ENCODE data around the gene GALNT8. TPM values are rescaled to one million over a fixed set of nuclear protein-coding genes. Genes with fewer than 3 reads are reported as not detected.
A peak's percentile ranks its signal among the peaks of the same experiment; 100 is the strongest.

GALNT8 gene
- polyA plus RNA-seq, 3 donors = 0.04 TPM; not detected in 2

DNA sequence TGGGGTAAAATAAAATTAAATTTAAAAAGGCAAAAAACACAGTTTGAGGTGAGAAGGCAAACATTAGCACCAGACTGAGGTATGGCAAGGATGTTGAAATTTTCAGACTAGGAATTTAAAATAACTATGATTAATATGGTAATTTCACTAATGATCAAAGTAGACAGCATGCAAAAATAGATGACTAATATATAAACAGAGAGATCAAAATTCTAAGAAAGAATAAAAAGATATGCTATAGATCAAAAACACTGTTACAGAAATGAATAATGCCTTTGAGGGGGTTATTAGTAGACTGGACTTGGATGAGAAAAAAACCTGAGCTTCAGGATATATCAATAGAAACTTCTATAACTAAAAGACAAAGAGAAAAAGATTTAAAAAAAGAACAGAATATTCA, 14.4 kb upstream of the GALNT8 start:
- intact Hi-C loops (cut with micrococcal nuclease) = no loop called here
- H3K36me3 Mint-ChIP-seq = peaks cover 2% of the 10 kb centered on the region in 2 donors
- H3K27me3 Mint-ChIP-seq (ENCODE audit: low read depth in 3 of 3) = peaks cover 12 to 25% (median 19%) of the 10 kb centered on the region in 3 donors
- Histone ChIP-seq H3K9ac (ENCODE audit: insufficient read depth, low read length, poor library complexity, severe bottlenecking) (no peak overlapping the region), H3K27ac (ENCODE audit: low read depth in 1 of 2, low read length in 2 of 2) (no peak overlapping the region), H3K36me3 (replicated peaks in 1 of 2; ENCODE audit: control insufficient read depth in 1 of 2, insufficient read depth in 2 of 2, low read length in 2 of 2) (no peaks in the 10 kb centered on the region), H3K79me2 (ENCODE audit: insufficient read depth, low read length) (no peaks in the 10 kb centered on the region), H3K9me3 (replicated peaks in 1 of 2; ENCODE audit: control insufficient read depth in 1 of 2, insufficient read depth in 1 of 2, low read length in 2 of 2) (no peaks in the 10 kb centered on the region), H3K4me1 (ENCODE audit: control insufficient read depth in 1 of 2, insufficient read depth in 2 of 2, low read length in 2 of 2) (no peaks in the 10 kb centered on the region), H2AFZ (ENCODE audit: insufficient read depth, low read depth, low read length, poor library complexity, severe bottlenecking) (no peak overlapping the region), H3K4me3 (replicated peaks in 1 of 3; ENCODE audit: low read depth in 2 of 3, low read length in 3 of 3) (no peak overlapping the region), H3K4me2 (replicated peaks; ENCODE audit: extremely low read depth, low read length, poor library complexity, severe bottlenecking) (no peak overlapping the region), H4K20me1 (ENCODE audit: insufficient read depth, low read length) (no peaks in the 10 kb centered on the region), H3K27me3 (ENCODE audit: control insufficient read depth in 2 of 2, insufficient read depth in 2 of 2, low read length in 2 of 2) (peaks cover 0 to 10% of the 10 kb centered on the region in 2 donors)
- DNase-seq = no peak
- H3K4me3 Mint-ChIP-seq = no peak overlapping the region
- TF ChIP-seq, protein P1, sequence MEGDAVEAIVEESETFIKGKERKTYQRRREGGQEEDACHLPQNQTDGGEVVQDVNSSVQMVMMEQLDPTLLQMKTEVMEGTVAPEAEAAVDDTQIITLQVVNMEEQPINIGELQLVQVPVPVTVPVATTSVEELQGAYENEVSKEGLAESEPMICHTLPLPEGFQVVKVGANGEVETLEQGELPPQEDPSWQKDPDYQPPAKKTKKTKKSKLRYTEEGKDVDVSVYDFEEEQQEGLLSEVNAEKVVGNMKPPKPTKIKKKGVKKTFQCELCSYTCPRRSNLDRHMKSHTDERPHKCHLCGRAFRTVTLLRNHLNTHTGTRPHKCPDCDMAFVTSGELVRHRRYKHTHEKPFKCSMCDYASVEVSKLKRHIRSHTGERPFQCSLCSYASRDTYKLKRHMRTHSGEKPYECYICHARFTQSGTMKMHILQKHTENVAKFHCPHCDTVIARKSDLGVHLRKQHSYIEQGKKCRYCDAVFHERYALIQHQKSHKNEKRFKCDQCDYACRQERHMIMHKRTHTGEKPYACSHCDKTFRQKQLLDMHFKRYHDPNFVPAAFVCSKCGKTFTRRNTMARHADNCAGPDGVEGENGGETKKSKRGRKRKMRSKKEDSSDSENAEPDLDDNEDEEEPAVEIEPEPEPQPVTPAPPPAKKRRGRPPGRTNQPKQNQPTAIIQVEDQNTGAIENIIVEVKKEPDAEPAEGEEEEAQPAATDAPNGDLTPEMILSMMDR (IDR thresholded peaks at IDR 0.05) = no peak
- no peak overlapping the region for H3K27ac Mint-ChIP-seq
- H3K4me1 Mint-ChIP-seq = no peaks in the 10 kb centered on the region
- H3K9me3 Mint-ChIP-seq = peaks cover 0 to 4% (median 0%) of the 10 kb centered on the region in 7 donors

DNA sequence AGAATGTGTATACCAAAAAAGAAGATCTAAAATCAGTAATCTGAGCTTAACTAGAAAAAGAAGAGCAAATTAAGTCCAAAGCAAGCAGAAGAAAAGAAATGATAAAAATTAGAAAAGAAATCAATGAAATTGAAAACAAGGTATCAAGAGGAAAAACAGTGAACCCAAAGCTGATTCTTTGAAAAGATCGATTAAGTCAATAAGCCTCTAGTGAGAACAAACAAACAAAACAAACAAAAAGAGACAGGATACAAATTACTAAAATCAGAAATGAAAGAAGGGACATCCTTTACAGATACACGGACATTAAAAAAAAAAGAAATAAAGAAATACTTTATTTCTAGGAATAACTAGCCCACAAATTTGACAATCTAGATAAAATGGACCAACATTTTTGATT, 12.9 kb upstream of the GALNT8 start:
- no peaks in the 10 kb centered on the region for H3K9me3 ChIP-seq (replicated peaks in 1 of 2; ENCODE audit: control insufficient read depth in 1 of 2, insufficient read depth in 1 of 2, low read length in 2 of 2)
- intact Hi-C loops (cut with micrococcal nuclease) = no loop called here
- no CpG with 5 or more reads among the region's 2 CpGs for WGBS (ENCODE audit: insufficient coverage)
- TF ChIP-seq, protein P1 (IDR thresholded peaks at IDR 0.05) = no peak
- no peak for DNase-seq
- H3K4me3 ChIP-seq (replicated peaks in 1 of 3; ENCODE audit: low read depth in 2 of 3, low read length in 3 of 3) = no peak overlapping the region
- no peak overlapping the region for H3K27ac ChIP-seq (ENCODE audit: low read depth in 1 of 2, low read length in 2 of 2)
- no peaks in the 10 kb centered on the region for H3K4me1 ChIP-seq (ENCODE audit: control insufficient read depth in 1 of 2, insufficient read depth in 2 of 2, low read length in 2 of 2)
- Mint-ChIP-seq H3K4me1 (no peaks in the 10 kb centered on the region), H3K9me3 (peaks cover 0 to 4% (median 0%) of the 10 kb centered on the region in 7 donors), H3K4me3 (peak overlapping the region in 1 of 2 donors; percentile 6), H3K27ac (no peak overlapping the region), H3K36me3 (no peaks in the 10 kb centered on the region), H3K27me3 (ENCODE audit: low read depth in 3 of 3) (peaks cover 14 to 31% (median 20%) of the 10 kb centered on the region in 3 donors)
- H3K27me3 ChIP-seq (ENCODE audit: control insufficient read depth in 2 of 2, insufficient read depth in 2 of 2, low read length in 2 of 2) = peaks cover 4 to 14% of the 10 kb centered on the region in 2 donors
- no peaks in the 10 kb centered on the region for H3K36me3 ChIP-seq (replicated peaks in 1 of 2; ENCODE audit: control insufficient read depth in 1 of 2, insufficient read depth in 2 of 2, low read length in 2 of 2)
- H2AFZ ChIP-seq (ENCODE audit: insufficient read depth, low read depth, low read length, poor library complexity, severe bottlenecking) = no peak overlapping the region
- H3K79me2 ChIP-seq (ENCODE audit: insufficient read depth, low read length) = no peaks in the 10 kb centered on the region
- H3K9ac ChIP-seq (ENCODE audit: insufficient read depth, low read length, poor library complexity, severe bottlenecking) = no peak overlapping the region
- H4K20me1 ChIP-seq (ENCODE audit: insufficient read depth, low read length) = no peaks in the 10 kb centered on the region
- no peak overlapping the region for H3K4me2 ChIP-seq (replicated peaks; ENCODE audit: extremely low read depth, low read length, poor library complexity, severe bottlenecking)
